Transverse colon (tissue), 4 donors: ENCODE data around the gene PAPPA. TPM values are rescaled to one million over a fixed set of nuclear protein-coding genes. Genes with fewer than 3 reads are reported as not detected.

ENCODE experiments used
- DNase-seq: peaks from one replicate; pipeline ENCODE4 v3.0.0-alpha.2; 2019
- H3K27ac ChIP-seq, 4 donors: fragments of 200-600 bp; sonication (generic); 2 replicates each; pipeline ENCODE4 v1.5.1; 2016 to 2018; ENCODE audit warnings: inconsistent platforms in 4 of 4
- H3K27me3 ChIP-seq: fragments of 200-600 bp; sonication (generic); 2 replicates; pipeline ENCODE4 v1.5.1; 2017; ENCODE audit warnings: inconsistent platforms
- H3K36me3 ChIP-seq, 4 donors: fragments of 200-600 bp; sonication (generic); 2 replicates each; pipeline ENCODE4 v1.5.1; 2017 to 2019; ENCODE audit warnings: inconsistent platforms in 4 of 4
- H3K4me1 ChIP-seq, 4 donors: fragments of 200-600 bp; sonication (generic); 2 replicates each; pipeline ENCODE4 v1.5.1; 2017 to 2020; ENCODE audit warnings: inconsistent platforms in 4 of 4
- H3K4me3 ChIP-seq, 4 donors: fragments of 200-600 bp; sonication (generic); 1 replicate in 1 of 4; 2 replicates in 3 of 4; pipeline versions ENCODE4 v1.5.1 to v1.6.1; 2017 to 2019; ENCODE audit warnings: inconsistent platforms in 4 of 4
- H3K9me3 ChIP-seq, 2 donors: fragments of 200-600 bp; sonication (generic); 2 replicates each; pipeline ENCODE4 v1.5.1; 2017 to 2019; ENCODE audit warnings: inconsistent platforms in 2 of 2
- CTCF ChIP-seq, 5 experiments: fragments of 200-600 bp in 3 of 5; fragments of 450-650 bp in 2 of 5; sonication (generic) in 3 of 5; IDR thresholded peaks; 1 replicate in 2 of 5; 2 replicates in 3 of 5; pipeline ENCODE4 v1.5.1; 2016 to 2017; ENCODE audit warnings: antibody characterized with exemption in 5 of 5, inconsistent platforms in 3 of 5, mild to moderate bottlenecking in 2 of 5, moderate library complexity in 1 of 5
- EP300 ChIP-seq: sonication (generic); formaldehyde crosslinking; IDR thresholded peaks from one replicate; pipeline ENCODE4 v1.6.1; 2017; ENCODE audit warnings: antibody characterized with exemption, low read depth
- POLR2A ChIP-seq: fragments of 450-650 bp; IDR thresholded peaks from one replicate; pipeline ENCODE4 v1.6.1; 2016; ENCODE audit warnings: antibody characterized with exemption, mild to moderate bottlenecking, moderate library complexity
- POLR2AphosphoS5 ChIP-seq, 3 donors: sonication (generic); formaldehyde crosslinking; IDR thresholded peaks; one replicate each; pipeline ENCODE4 v1.6.1; 2016; ENCODE audit warnings: antibody characterized with exemption in 3 of 3
- WGBS, 2 donors: methylation state at CpG; one replicate each; pipeline ENCODE4 v1.1.5; 2018; ENCODE audit warnings: low coverage in 1 of 2; 5-methylcytosine and 5-hydroxymethylcytosine counted together
- in situ Hi-C, 4 donors: fragments of 200-750 bp; cut with MboI; loops; one replicate each; pipeline versions ENCODE4 v1.15.0 to v1.15.1; 2017; ENCODE audit warnings: low sequenced_read_pairs in 3 of 4, low pct_ligation_motif_present in 1 of 4, low pct_unique_long_range_greater_than_20kb in 1 of 4
- intact Hi-C: fragments of 100-400 bp; cut with DNase I; formaldehyde crosslinking; loops from one replicate; pipeline ENCODE4 v1.15.1; 2023; ENCODE audit warnings: low total_unique reads
- total RNA-seq, 4 donors: library from RNA; depleted of rRNA; stranded (reverse); fragments of >200 nt; gene quantifications; one replicate each; pipeline ENCODE4 v1.1.0, GENCODE V29; 2016

The PAPPA gene
- total RNA-seq, 4 donors from 2014 or later: 0.37 to 4.4 (median 1.4) TPM

- Histone ChIP-seq H3K36me3 (no peaks in the 10 kb centered on the region), H3K27me3 (peaks cover 24% of the 10 kb centered on the region), H3K4me1 (peaks cover 0 to 9% (median 2%) of the 10 kb centered on the region in 4 donors), H3K4me3 (no peak overlapping the region), H3K27ac (no peak overlapping the region), H3K9me3 (no peaks in the 10 kb centered on the region)
- no peak for TF ChIP-seq CTCF (IDR thresholded peaks at IDR 0.05)
- TF ChIP-seq EP300: no peak
- no peak for TF ChIP-seq POLR2AphosphoS5 (IDR thresholded peaks at IDR 0.05)
- no peak for TF ChIP-seq POLR2A
- DNase-seq: no peak
- 71 to 77% methylated on average over 4 to 9 of the region's 9 CpGs for WGBS, 2 donors
- intact Hi-C loops: no loop called here
- in situ Hi-C loops: loop anchor here (25.0 kb wide), 3 partner anchors 401 to 501 kb away; no protein-coding TSS in a partner anchor
Observed at GRCh38 chr9:116160676-116161571, 7.3 kb downstream of the PAPPA start.

DNA sequence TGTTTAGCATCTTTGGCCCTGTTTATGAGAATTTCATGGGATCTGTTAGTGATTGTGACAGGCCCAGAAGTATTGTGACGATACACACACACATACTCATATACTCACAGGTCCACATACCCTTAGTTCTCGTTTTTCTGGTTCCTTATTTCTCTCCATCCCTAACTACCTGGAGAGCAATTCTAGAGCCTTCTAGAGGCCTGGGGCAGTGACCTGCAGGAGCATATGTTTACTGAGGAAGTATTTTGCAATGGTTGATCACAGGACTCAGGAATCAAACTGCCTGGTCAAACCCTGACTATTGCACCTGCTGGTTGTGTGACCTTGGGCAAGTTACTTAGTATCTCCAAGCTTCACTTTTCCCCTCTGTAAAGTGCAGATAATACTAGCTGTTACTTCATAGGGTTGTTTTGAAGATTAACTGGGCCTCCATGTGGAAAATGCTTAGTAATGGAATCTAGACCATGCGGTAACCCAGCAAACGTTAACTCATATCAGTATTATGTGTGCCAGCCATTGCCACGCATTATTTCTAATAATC lies 8.7 kb downstream of the PAPPA start:
- in situ Hi-C loops: loop anchor here (25.0 kb wide), 3 partner anchors 400 to 500 kb away; no protein-coding TSS in a partner anchor
- Histone ChIP-seq H3K9me3 (no peaks in the 10 kb centered on the region), H3K27me3 (peaks cover 10% of the 10 kb centered on the region), H3K4me1 (no peaks in the 10 kb centered on the region), H3K4me3 (no peak overlapping the region), H3K27ac (no peak overlapping the region), H3K36me3 (no peaks in the 10 kb centered on the region)
- no peak for DNase-seq
- WGBS, 2 donors: 82 to 89% methylated on average over 3 to 5 of the region's 5 CpGs
- TF ChIP-seq POLR2AphosphoS5 (IDR thresholded peaks at IDR 0.05): no peak
- no peak for TF ChIP-seq CTCF (IDR thresholded peaks at IDR 0.05)
- TF ChIP-seq EP300: no peak
- no peak for TF ChIP-seq POLR2A
- intact Hi-C loops: no loop called here

- no peak for DNase-seq
- Histone ChIP-seq H3K4me3 (no peak overlapping the region), H3K4me1 (no peaks in the 10 kb centered on the region), H3K27ac (no peak overlapping the region), H3K9me3 (no peaks in the 10 kb centered on the region), H3K27me3 (no peaks in the 10 kb centered on the region), H3K36me3 (no peaks in the 10 kb centered on the region)
- TF ChIP-seq CTCF (IDR thresholded peaks at IDR 0.05): peak in 3 of 5 experiments; percentile 15 to 36 (median 23)
- no peak for TF ChIP-seq EP300
- in situ Hi-C loops (loop anchor here (25.0 kb wide), 3 partner anchors 399 to 499 kb away; no protein-coding TSS in a partner anchor), intact Hi-C loops (no loop called here)
- 85 to 92% methylated on average over 1 to 2 of the region's 2 CpGs for WGBS, 2 donors
Observed at GRCh38 chr9:116163293-116164055, 9.9 kb downstream of the PAPPA start.

GRCh38 chr9:116165912-116166311 lies 12.3 kb downstream of the PAPPA start:
- TF ChIP-seq POLR2A (no peak), CTCF (IDR thresholded peaks at IDR 0.05) (no peak)
- DNase-seq: no peak
- Histone ChIP-seq H3K27ac (no peak overlapping the region), H3K27me3 (no peaks in the 10 kb centered on the region), H3K9me3 (no peaks in the 10 kb centered on the region), H3K4me3 (no peak overlapping the region), H3K4me1 (no peaks in the 10 kb centered on the region), H3K36me3 (no peaks in the 10 kb centered on the region)
- in situ Hi-C loops: loop anchor here (25.0 kb wide), 3 partner anchors 396 to 496 kb away; no protein-coding TSS in a partner anchor
- intact Hi-C loops: no loop called here
- 89 to 93% methylated on average over 1 to 2 of the region's 2 CpGs for WGBS, 2 donors
